HTR-8/SVneo (cell line): ENCODE measurements around the gene MBD5.
"Not testable (repeated sequence)": the region's sequence is repeated elsewhere in the genome, so short reads cannot be mapped to it uniquely, and the experiment has no call there.

Experiments
- DNase-seq: peaks from one replicate; pipeline ENCODE4 v3.0.0; 2011; ENCODE audit warnings: low spot score, mixed read lengths; ENCODE audit not compliant: insufficient read length
- FAIRE-seq: peaks from 2 replicates; lab custom pipeline; 2011; peaks lifted over from hg19 to GRCh38; lab: Jason Lieb, UNC

The MBD5 gene

DNA sequence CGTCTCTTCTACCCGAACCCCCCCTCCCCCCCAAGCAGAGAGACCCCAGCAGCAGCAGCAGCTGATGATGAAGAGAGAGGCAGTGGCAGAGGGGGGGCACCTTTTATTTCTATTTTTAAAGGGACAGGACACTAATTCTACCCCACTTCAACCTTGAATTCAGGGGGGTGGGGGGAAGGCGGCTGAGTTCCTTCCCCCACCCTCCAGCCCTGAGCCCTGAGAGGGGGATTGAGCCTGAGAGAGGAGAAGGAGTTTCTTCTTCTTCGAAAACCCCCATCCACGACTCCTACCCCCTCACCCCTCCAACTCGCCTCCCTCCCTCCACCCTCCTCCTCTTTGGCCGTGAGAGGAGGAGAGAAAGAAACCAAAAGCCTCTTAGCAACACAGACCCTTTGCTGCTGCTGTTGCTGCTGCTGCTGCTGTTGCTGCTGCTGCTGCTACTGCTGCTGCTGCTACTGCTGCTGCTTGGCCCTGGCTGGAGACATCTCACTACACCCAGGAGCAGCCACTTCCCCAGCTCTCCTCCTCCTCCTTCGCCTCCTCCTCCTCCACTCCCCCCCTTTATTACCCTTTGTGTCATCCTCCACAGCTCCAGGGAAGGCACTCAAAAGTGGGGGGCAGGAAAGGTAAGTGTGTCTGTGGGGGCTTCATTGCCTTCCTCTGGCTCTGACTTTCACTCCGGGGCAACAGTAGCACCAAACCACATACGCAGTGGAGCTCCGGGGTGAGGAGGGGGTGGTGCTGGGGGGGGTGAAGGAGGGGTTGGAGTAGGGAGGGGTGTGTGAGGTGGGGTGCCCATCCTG, at the start of gene MBD5:
Gene MBD5, plus strand, starts transcription at position 33 of the 803 bp plus-strand sequence.
- DNase-seq (no peak), FAIRE-seq (no peak)

DNA sequence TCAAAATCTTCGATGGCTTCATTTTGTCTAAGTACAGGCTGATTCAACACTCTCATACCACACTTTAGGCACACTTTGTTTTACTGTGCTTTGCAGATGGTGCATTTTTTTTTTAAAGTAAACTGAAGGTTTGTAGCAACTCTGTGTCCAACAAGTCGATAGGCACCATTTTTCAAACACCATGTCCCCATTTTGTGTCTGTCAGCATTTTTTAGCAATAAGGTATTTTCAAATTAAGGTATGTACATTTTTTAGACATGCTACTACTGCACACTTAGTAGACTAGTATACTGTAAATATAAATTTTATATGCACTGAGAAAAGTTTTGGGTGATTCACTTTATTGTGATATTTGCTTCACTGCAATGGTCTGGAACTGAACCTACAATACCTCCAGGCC, 44.8 kb upstream of the MBD5 start:
- DNase-seq (no peak), FAIRE-seq (no peak)

DNA sequence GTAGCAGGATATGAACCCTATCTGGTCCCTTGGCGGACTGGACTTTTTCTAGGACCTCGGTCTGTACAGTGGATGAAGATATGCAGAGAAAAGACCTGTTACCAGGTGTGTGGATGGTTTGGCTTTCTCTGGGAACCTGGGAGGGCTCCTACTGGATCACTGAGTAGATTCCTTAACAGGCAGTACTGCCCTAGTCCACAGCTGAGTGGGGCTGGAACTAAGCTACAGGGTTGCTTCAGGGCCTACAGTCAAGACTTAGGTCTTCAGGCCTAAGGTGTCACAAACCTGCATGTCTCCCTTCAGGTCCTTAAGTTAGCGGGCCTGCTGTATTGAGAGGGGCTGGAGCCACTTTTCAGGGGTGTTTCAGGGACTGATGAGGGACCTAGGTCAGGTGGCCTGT, 43.2 kb upstream of the MBD5 start:
- no peak for DNase-seq
- FAIRE-seq = no peak

DNA sequence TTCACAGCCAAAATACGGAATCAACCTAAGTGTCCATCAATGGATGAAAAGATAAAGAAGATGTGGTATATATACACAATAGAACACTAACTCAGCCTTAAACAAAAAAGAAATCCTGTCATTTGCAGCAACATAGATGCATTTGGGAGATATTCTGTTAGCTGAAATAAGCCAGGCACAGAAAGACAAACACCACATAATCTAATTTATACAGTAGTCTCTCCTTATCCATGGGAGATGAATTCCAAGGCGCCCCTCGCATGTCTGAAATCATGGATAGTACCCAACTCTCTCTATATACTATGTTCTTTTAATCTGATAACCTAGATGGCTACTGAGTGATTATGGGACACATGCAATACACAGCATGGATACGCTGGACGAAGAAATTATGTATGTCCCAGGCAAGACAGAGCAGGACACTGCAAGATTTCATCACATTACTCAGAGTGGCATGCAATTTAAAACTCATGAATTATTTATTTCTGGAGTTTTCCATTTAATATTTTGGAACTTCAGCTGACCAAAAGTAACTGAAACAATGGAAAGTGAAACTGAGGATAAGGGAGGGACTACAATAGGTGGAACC, 39.9 kb upstream of the MBD5 start:
- FAIRE-seq = no peak
- no peak for DNase-seq

DNA sequence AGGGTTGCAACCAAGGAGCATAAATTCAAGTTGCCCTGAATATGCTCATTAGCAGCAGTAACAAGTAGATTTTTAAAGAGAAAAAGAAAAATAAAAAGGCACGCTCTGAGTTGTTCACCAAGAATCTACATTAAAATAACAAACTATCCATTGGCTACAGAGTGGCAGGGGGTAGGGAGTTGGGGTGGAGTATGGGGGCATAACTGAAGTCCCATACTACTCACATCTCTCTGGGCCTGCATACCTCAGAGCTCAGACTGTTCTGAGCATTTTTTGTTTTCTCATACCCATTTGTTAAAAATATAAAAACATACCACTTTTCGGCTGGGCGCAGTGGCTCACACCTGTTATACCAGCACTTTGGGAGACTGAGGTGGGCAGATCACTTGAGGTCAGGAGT, 31.8 kb upstream of the MBD5 start:
- FAIRE-seq = no peak
- no peak for DNase-seq

DNA sequence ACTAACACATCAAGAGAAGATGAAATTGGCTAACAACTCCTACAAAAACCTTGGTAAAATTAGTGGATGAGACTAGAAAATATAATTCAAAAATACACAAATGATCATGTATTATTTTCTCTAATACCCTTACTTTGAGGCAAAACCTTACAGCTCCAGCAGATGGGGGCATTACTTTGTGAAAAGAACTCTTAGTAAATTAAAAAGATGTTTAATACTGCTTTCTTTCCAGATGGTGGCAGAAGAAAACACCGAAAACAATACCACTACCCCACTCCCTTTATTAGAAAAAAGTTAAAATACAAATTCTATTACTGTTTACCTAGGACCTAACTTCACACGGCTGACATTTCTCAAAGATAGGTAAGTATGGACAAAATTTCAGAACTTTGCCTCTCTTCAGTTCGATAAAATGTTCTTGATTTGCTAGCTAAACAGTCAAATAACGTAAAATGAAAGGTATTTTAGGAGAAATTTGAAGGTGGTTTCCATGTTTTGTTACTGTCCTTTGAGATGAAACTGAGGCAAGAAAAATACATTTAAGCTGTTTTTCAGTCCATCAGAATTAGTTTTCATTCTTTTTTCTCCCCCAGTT, 31.0 kb upstream of the MBD5 start:
- DNase-seq (peak; percentile 33), FAIRE-seq (no peak)

DNA sequence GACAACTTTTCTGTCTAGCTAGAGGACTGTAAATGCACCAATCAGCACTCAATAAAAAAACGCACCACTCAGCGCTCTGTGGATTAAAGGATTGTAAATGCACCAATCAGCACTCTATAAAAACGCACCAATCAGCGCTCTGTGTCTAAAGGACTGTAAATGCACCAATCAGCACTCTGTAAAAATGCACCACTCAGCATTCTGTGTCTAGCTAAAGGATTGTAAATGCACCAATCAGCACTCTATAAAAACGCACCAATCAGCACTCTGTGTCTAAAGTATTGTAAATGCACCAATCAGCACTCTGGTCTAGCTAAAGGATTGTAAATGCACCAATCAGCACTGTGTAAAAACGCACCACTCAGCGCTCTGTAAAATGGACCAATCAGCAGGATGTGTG, 25.9 kb upstream of the MBD5 start:
- FAIRE-seq, DNase-seq: not testable (repeated sequence)

DNA sequence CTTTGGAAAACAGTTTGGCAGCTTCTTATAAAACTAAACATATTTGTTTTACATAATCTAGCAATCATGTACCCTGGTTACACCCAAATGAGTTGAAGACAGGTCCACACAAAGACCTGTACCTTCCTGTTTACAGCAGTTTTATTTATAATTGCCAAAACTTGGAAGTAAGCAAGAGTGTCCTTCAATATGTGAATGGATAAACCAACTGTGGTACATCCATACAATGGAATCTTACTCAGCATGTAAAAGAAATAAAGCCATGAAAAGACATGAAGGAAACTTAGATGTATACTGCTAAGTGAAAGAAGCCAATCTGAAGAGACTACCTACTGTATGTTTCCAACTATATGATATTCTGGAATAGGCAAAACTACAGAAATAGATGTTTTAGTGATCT, 24.1 kb upstream of the MBD5 start:
- no peak for FAIRE-seq

DNA sequence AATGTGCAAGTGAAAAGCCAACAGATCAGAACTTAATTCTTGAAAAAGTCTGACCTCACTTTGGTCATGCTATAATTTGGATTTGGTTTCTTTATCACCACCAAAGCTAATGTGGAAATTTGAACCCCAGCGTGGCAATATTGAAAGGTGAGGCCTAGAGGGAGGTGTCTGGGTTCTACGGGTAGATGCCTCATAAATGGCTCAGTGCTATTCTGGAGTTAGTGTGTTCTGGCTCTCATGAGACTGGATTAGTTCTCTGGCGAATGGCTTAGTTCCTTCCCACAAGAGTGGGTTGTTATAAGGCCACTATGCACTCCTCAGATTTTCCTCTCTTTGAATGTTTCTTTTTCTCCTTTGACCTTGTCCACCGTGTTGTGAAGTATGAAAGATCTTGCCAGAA, 22.7 kb upstream of the MBD5 start:
- no peak for FAIRE-seq
- DNase-seq = no peak

More for the DNA sequence above, 24.1 kb upstream of the MBD5 start:
- no peak for DNase-seq

DNA sequence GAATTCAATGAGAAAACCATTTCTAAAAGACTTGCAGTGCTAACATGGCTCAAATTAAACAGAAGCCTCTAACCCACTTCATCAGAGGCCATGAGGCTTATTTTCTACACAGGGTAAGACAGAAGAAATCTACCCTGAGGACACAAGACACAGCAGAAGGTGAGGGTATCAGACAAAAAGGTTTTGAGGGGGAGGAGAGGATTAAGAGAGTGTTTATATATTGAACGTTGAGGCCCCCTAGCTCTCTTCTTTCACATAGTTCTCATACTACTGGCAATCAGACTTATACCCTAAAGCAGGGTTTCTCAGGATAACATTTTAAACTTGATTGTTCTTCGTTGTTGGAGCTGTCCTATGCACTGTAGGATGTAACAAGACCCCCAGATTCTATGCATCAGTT, 21.8 kb upstream of the MBD5 start:
- FAIRE-seq = no peak
- DNase-seq = no peak

DNA sequence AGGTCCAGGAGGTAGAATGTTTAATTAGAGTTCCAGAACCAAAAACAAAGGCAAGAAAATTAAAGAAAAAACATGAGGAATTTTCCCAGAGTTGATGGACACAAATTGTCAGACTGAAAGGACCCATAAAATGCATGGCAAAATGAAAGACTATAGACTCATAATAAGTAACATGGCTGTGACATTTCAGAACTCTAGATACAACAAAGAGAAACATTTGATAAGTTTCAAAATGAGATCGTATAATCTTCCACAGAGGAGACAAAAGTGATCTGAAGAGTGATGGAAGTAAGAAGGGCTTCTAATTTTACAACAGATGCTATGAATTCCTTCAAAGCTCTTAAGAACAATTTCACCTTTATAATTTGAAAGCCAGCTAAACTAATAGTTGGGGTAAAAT, 20.8 kb upstream of the MBD5 start:
- FAIRE-seq (no peak), DNase-seq (no peak)

DNA sequence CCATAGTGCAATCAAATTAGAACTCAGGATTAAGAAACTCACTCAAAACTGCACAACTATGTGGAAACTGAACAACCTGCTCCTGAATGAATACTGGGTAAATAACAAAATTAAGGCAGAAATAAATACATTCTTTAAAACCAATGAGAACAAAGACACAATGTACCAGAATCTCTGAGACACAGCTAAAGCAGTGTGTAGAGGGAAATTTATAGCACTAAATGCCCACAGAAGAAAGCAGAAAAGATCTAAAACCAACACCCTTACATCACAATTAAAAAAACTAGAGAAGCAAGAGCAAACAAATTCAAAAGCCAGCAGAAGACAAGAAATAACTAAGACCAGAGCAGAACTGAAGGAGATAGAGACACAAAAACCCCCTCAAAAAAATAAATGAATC, 18.5 kb upstream of the MBD5 start:
- not testable (repeated sequence) for FAIRE-seq, DNase-seq

DNA sequence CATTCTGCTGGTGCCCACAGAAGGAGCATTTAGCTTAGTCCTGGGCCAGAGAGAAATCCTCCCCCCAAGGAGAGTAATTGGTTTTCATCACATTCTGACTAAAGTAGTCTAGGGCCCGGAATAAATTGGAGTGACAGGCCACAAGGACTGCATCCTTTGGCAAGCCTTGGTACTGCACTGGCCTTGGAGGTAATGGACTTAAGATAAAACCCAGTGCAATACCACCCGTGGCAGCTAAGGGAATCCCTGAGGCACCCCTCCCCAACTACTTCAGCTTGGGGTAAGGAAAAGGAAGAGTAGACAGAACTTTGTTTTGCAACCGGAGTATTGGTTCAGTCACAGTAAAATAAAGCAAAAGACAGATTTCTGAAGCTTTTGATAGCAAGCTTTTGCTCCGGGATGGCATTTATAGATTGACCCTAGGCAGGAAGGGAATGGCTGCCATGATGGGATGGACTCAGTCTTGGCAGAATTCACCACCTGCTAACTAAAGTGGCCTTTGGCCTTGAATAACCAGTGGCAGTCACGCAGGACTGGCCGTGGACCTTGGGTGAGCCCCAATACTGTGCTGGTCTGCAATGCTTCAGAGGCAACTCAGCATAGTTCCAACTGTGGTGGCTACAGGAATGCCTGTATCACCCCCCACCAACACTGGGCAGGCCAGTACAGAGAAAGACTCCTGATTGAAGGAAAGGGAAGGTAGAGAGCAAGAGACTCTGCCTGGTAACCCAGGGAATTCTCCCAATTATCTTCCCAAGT, 14.5 kb upstream of the MBD5 start:
- FAIRE-seq (no peak), DNase-seq (no peak)

DNA sequence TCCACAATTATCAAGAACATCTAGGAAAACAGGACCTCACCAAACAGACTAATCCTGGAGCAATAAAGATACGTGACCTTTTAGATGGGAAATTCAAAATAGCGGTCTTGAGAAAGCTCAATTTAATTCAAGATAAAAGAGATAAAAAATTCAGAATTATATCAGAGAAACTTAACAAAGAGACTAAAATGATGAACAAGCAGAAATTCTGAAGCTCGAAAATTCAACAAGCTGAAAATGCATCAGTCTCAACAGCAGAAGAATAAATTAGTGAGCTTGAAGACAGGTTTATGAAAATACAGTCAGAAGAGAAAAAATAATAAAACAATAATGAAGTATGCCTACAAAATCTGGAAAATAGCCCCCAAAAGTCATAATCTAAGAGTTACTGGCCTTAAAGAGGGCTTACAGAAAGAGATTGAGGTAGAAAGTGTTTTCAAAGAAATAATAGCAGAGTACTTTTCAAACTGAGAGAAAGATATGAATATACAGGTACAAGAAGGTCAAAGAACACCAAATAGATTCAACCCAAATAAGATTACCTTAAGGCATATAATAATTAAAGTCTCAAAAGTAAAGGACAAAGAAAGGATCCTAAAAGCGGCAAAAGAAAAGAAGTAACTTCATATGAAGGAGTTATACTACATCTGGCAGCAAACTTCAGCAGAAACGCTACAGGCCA, 13.5 kb upstream of the MBD5 start:
- DNase-seq = no peak
- FAIRE-seq = no peak

DNA sequence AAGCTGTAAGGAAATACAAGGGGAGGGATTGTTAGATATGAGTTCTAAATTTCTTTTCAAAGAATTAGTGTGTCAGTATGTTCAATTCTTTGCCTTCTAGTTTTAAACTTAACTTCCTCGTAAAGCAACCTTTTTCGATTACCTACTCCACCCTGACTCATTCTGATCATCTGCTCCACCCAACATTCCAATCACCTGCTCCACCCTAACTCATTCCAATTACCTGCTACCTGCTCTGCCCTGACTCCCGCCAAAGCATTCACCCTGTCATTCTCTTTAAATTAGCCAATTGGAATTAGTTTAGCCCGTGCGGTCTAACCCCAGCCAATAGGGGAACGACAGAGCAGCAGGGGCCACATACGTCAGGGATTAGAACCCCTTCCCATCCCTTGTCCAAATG, 12.5 kb upstream of the MBD5 start:
- FAIRE-seq, DNase-seq: not testable (repeated sequence)

DNA sequence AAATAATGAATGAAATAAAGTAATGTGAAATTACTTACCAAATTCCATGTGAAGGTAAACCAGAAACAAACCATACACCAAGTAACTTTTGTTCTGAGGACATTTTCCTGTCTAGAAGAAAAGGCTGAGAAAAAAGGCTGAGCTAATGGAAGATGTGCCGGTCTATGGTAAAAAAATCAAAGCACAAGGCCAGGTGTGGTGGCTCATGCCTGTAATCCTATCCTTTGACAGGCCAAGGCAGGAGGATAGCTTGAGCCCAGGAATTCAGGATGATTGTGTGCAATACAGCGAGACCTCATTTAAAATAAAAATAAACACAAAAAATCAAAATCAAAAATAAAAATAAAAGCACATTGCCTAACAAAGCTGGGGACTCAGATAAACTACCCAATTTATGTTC, 7.0 kb upstream of the MBD5 start:
- no peak for DNase-seq

DNA sequence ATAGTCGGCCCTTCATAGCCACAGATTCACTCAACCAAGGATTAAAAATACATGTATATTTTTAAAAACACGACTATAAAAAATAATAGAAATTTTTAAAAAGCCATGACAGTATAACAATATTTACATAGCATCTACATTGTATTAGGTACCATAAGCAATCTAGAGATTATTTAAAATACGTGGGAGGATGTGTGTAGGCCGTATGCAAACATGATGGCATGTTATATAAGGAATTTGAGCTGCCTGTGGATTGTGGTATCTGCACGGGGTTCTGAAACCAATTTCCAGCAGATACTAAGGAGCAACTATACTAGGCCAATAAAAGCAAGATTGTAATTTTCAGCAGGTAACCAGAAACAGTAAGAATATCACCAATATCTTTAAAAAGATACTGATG, 6.3 kb upstream of the MBD5 start:
- no peak for FAIRE-seq
- DNase-seq = no peak

More for the DNA sequence above, 7.0 kb upstream of the MBD5 start:
- FAIRE-seq = no peak

DNA sequence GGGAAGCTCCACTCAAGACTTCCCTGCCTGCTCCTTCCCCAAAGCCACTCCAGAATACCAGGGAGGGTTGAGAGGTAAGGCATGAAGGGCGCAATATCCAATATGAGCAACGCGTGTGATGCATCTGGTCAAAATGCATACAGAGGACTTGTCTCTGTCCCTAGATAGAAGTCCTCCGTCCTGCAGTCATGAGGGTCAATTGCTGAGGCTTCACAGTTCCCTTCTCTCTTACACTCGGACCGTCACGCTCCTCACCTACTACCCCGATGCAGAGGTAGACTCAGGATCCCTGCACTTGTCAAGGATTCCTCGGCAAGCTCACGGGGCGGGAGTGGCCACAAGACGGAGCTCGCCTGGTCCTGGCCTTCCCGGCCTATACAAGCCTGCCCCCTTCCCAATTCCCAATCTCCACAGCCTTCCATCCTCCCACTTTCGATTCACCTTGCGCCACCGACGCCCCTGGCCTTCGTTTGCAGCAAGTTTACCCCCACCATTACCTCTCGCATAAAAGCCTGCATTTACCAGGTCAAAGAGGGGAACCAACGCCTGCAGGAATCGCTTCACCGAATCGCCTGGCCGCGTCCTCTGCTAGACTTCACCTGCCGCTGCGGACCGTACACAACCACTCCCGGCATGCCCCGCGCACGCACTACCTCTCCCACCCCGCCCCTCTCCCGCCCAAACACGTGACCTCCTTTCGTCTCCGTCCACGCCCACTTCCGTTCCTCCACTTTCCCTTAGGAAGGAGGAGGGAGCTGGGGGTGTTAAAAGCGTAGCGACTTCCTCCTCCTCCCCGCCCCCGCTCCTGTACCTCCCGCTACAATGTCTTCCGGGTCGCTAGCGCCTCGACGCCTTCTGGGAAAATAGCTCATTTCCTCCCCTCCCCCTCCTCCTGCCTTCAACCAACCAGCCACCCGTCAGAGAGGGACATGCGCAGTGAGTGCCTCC, 506 bp upstream of the MBD5 start, which contains the start of gene ORC4:
Gene ORC4, minus strand, starts transcription at position 627 of the 948 bp plus-strand sequence. CDS start 44,779 bp downstream, outside the sequence.
- FAIRE-seq = peak; percentile 98
- DNase-seq = peak; percentile 91

DNA sequence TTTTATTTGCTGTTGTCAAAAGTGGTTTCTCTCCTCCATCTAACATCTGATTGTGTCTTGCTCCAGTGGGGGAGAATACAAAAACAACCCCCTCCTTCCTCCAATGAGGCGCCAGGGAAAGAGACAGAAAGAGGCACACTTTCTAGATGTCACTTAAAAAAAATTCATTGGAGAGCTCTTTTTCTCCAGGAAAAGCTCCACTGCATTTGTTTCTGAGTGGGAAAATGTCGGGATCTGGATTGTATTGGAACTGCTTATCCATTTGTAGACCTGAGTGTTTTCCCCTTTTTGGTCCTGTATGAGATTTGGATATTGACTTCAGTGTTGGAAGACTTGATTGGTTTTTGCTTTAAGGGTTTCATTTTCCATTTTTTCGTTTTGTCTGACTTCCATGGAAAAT, 995 bp downstream of the MBD5 start:
- FAIRE-seq = no peak

More for the DNA sequence above, 995 bp downstream of the MBD5 start:
- peak; percentile 2 for DNase-seq
